Measurements from ENCODE around the gene PLEKHG7. TPM values are rescaled to one million over a fixed set of nuclear protein-coding genes. Genes with fewer than 3 reads are reported as not detected.

PLEKHG7 gene
- total RNA-seq, 2 donors from 2014 or later, result not detected

GRCh38 chr12:92721656-92722055, 18.9 kb downstream of the PLEKHG7 start:
- WGBS, 2 experiments (ENCODE audit: insufficient coverage in 1 of 2, insufficient read length in 1 of 2), result 71% methylated on average over 1 of the region's 1 CpG; no CpG with 5 or more reads in 1 of the 2 experiments
- no peaks in the 10 kb centered on the region for H3K4me1 ChIP-seq (ENCODE audit: control insufficient read depth, insufficient read depth, low read length)
- TF ChIP-seq, protein P1, sequence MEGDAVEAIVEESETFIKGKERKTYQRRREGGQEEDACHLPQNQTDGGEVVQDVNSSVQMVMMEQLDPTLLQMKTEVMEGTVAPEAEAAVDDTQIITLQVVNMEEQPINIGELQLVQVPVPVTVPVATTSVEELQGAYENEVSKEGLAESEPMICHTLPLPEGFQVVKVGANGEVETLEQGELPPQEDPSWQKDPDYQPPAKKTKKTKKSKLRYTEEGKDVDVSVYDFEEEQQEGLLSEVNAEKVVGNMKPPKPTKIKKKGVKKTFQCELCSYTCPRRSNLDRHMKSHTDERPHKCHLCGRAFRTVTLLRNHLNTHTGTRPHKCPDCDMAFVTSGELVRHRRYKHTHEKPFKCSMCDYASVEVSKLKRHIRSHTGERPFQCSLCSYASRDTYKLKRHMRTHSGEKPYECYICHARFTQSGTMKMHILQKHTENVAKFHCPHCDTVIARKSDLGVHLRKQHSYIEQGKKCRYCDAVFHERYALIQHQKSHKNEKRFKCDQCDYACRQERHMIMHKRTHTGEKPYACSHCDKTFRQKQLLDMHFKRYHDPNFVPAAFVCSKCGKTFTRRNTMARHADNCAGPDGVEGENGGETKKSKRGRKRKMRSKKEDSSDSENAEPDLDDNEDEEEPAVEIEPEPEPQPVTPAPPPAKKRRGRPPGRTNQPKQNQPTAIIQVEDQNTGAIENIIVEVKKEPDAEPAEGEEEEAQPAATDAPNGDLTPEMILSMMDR (conservative IDR thresholded peaks at IDR 0.05), result no peak
- H3K27ac ChIP-seq (ENCODE audit: low read depth, low read length), result no peak overlapping the region
- Mint-ChIP-seq H3K36me3 (ENCODE audit: low read depth) (no peaks in the 10 kb centered on the region), H3K27me3 (ENCODE audit: insufficient read depth) (peaks cover 4% of the 10 kb centered on the region), H3K4me1 (peaks cover 5% of the 10 kb centered on the region), H3K27ac (no peak overlapping the region), H3K4me3 (no peak overlapping the region), H3K9me3 (peaks cover 10% of the 10 kb centered on the region)
- H3K36me3 ChIP-seq (ENCODE audit: control insufficient read depth, insufficient read depth, low read length), result no peaks in the 10 kb centered on the region
- H3K27me3 ChIP-seq (ENCODE audit: control insufficient read depth, insufficient read depth, low read length, poor library complexity, severe bottlenecking), result peaks cover 5% of the 10 kb centered on the region
- no peak for DNase-seq
- peaks cover 20% of the 10 kb centered on the region for H3K9me3 ChIP-seq (ENCODE audit: control insufficient read depth, low read length)
- H3K9ac ChIP-seq (ENCODE audit: extremely low read depth, low read length, poor library complexity, severe bottlenecking), result no peak overlapping the region
- H3K4me3 ChIP-seq (ENCODE audit: low read length), result no peak overlapping the region

DNA sequence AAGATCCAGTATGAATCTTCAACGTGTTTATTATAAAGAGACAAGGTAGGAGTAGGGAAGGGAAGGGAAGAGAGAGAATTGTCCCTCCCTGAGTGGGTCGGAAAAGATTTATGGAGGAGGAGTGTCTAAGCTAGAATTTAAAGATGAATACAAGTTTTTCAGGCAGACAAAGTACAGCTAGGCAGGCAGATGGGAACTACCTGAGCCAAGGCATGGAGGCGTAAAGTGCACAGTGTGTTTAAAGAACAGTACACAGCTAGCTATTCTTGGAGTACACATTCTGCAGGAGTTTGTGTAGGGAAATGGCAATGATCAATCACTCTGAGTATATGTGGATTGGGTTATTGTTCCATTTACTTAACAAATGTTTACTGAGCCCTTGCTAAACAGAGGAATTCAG, 20.1 kb downstream of the PLEKHG7 start:
- no peaks in the 10 kb centered on the region for H3K4me1 Mint-ChIP-seq
- H3K36me3 Mint-ChIP-seq (ENCODE audit: low read depth), result no peaks in the 10 kb centered on the region
- peaks cover 10% of the 10 kb centered on the region for H3K9me3 Mint-ChIP-seq
- Histone ChIP-seq H3K4me3 (ENCODE audit: low read length) (no peak overlapping the region), H3K27me3 (ENCODE audit: control insufficient read depth, insufficient read depth, low read length, poor library complexity, severe bottlenecking) (peaks cover 6% of the 10 kb centered on the region), H3K9me3 (ENCODE audit: control insufficient read depth, low read length) (peaks cover 20% of the 10 kb centered on the region), H3K36me3 (ENCODE audit: control insufficient read depth, insufficient read depth, low read length) (no peaks in the 10 kb centered on the region), H3K27ac (ENCODE audit: low read depth, low read length) (no peak overlapping the region), H3K4me1 (ENCODE audit: control insufficient read depth, insufficient read depth, low read length) (no peaks in the 10 kb centered on the region), H3K9ac (ENCODE audit: extremely low read depth, low read length, poor library complexity, severe bottlenecking) (no peak overlapping the region)
- peaks cover 4% of the 10 kb centered on the region for H3K27me3 Mint-ChIP-seq (ENCODE audit: insufficient read depth)
- TF ChIP-seq, protein P1 (conservative IDR thresholded peaks at IDR 0.05), result no peak
- 90 to 92% methylated on average over 3 of the region's 3 CpGs for WGBS, 2 experiments (ENCODE audit: insufficient coverage in 1 of 2, insufficient read length in 1 of 2)
- H3K4me3 Mint-ChIP-seq, result no peak overlapping the region
- no peak for DNase-seq
- no peak overlapping the region for H3K27ac Mint-ChIP-seq

DNA sequence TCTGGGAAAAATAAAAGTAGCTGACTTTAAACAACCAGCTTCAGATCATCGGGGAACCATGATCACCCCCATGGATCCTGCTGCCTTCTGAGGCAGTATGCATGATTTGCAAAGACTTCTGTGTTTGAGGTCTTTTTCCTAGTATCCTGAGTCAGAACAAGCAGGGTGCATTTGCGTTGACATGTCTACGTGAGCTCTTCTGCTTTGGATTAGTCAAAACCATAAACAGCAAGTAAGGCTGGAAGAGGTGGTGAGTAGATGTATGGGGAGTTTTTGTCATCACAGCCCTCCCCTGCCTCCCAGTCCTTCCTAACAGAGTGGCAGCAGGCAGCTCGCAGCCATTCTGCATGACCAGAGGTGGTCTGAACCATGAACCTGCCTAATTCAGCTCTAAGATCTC, 24.1 kb downstream of the PLEKHG7 start:
- Mint-ChIP-seq H3K36me3 (ENCODE audit: low read depth) (no peaks in the 10 kb centered on the region), H3K4me1 (no peaks in the 10 kb centered on the region), H3K4me3 (no peak overlapping the region), H3K27me3 (ENCODE audit: insufficient read depth) (peaks cover 4% of the 10 kb centered on the region), H3K27ac (no peak overlapping the region), H3K9me3 (peaks cover 10% of the 10 kb centered on the region)
- Histone ChIP-seq H3K4me1 (ENCODE audit: control insufficient read depth, insufficient read depth, low read length) (no peaks in the 10 kb centered on the region), H3K36me3 (ENCODE audit: control insufficient read depth, insufficient read depth, low read length) (no peaks in the 10 kb centered on the region), H3K27ac (ENCODE audit: low read depth, low read length) (no peak overlapping the region), H3K9ac (ENCODE audit: extremely low read depth, low read length, poor library complexity, severe bottlenecking) (no peak overlapping the region), H3K9me3 (ENCODE audit: control insufficient read depth, low read length) (peaks cover 20% of the 10 kb centered on the region), H3K27me3 (ENCODE audit: control insufficient read depth, insufficient read depth, low read length, poor library complexity, severe bottlenecking) (peaks cover 6% of the 10 kb centered on the region), H3K4me3 (ENCODE audit: low read length) (no peak overlapping the region)
- WGBS, 2 experiments (ENCODE audit: insufficient coverage in 1 of 2, insufficient read length in 1 of 2), result 63 to 70% methylated on average over 3 to 4 of the region's 4 CpGs
- DNase-seq, result no peak
- TF ChIP-seq, protein P1 (conservative IDR thresholded peaks at IDR 0.05), result no peak
